ENCODE data around the gene RACK1.
"Not testable (repeated sequence)": the region's sequence is repeated elsewhere in the genome, so short reads cannot be mapped to it uniquely, and the experiment has no call there.

Gene RACK1

DNA sequence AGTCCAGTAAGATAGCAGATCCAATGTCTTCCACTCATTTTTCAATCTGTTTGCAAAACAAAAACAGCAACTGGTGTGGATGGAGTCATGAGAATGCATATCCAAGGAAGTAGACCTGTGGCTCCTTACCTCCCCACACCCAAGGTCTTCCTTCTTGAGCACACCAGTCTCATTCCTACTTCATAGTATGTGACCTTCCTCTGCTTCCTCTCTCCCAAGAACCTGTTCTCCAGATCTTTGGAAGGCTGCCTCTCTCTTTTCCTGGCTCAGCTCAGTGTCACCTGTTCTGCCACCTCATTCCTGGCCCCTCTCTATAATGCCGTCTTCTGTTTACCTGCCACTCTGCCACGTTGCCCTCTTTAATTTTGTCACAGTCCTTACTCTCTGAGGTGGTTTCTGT, 30.8 kb downstream of the RACK1 start:
- no peaks in the 10 kb centered on the region for H3K9me2 ChIP-seq (ENCODE audit: low read depth, low read length)
- H4K20me1 ChIP-seq (ENCODE audit: insufficient read depth, low read length): no peaks in the 10 kb centered on the region
- no peak overlapping the region for H2AFZ ChIP-seq (ENCODE audit: low read length)
- H3F3A ChIP-seq (ENCODE audit: insufficient read depth, low read length): 0 out of 2 replicates have a peak, but pooled peaks cover 5% of the 10 kb centered on the region
- TF ChIP-seq, protein P1, sequence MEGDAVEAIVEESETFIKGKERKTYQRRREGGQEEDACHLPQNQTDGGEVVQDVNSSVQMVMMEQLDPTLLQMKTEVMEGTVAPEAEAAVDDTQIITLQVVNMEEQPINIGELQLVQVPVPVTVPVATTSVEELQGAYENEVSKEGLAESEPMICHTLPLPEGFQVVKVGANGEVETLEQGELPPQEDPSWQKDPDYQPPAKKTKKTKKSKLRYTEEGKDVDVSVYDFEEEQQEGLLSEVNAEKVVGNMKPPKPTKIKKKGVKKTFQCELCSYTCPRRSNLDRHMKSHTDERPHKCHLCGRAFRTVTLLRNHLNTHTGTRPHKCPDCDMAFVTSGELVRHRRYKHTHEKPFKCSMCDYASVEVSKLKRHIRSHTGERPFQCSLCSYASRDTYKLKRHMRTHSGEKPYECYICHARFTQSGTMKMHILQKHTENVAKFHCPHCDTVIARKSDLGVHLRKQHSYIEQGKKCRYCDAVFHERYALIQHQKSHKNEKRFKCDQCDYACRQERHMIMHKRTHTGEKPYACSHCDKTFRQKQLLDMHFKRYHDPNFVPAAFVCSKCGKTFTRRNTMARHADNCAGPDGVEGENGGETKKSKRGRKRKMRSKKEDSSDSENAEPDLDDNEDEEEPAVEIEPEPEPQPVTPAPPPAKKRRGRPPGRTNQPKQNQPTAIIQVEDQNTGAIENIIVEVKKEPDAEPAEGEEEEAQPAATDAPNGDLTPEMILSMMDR (IDR thresholded peaks at IDR 0.05; ENCODE audit: low read length): no peak
- TF ChIP-seq EZH2 (IDR thresholded peaks at IDR 0.05; ENCODE audit: borderline replicate concordance, low read length): no peak
- H3K36me3 ChIP-seq (ENCODE audit: insufficient read depth, low read length): no peaks in the 10 kb centered on the region
- no peak overlapping the region for H3K4me3 ChIP-seq (ENCODE audit: low read depth, low read length, poor library complexity, severe bottlenecking)
- H3K27ac ChIP-seq (ENCODE audit: low read depth, low read length, poor library complexity, severe bottlenecking): no peak overlapping the region
- peaks cover 16% of the 10 kb centered on the region for H3K4me1 ChIP-seq (ENCODE audit: insufficient read depth, low read length, severe bottlenecking)
- no peak overlapping the region for H3K9ac ChIP-seq (ENCODE audit: low read length)
- H3K27me3 ChIP-seq (ENCODE audit: insufficient read depth, low read length): no peaks in the 10 kb centered on the region
- no peak overlapping the region for H3K4me2 ChIP-seq (ENCODE audit: low read length)
- H3K9me3 ChIP-seq (ENCODE audit: low read length): no peaks in the 10 kb centered on the region
- no peaks in the 10 kb centered on the region for H3K79me2 ChIP-seq (ENCODE audit: insufficient read depth, low read length)

DNA sequence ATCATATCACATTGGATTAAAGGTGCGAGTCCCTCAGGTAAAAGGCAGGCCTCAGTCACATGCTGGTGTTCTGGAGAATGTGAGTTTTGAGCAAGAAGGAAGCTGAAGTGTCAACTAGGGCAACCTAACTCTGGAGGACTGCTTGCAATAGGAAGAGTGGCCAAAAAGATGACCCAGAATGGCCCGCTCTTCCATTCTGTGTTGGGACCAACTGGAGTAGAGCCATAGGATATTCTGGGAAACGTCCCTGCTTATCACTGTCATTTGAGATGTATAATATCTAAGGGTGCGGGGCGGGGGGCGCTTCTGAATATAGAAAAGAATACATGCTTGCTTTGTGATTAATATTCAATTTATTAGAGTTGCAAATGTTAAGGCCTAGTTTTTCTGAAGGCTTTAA, 31.6 kb downstream of the RACK1 start:
- Histone ChIP-seq H3F3A (ENCODE audit: insufficient read depth, low read length) (no peaks in the 10 kb centered on the region), H3K4me2 (ENCODE audit: low read length) (no peak overlapping the region), H3K9me3 (ENCODE audit: low read length) (no peaks in the 10 kb centered on the region), H2AFZ (ENCODE audit: low read length) (no peak overlapping the region), H3K9ac (ENCODE audit: low read length) (no peak overlapping the region), H3K4me1 (ENCODE audit: insufficient read depth, low read length, severe bottlenecking) (peaks cover 9% of the 10 kb centered on the region), H3K4me3 (ENCODE audit: low read depth, low read length, poor library complexity, severe bottlenecking) (no peak overlapping the region), H4K20me1 (ENCODE audit: insufficient read depth, low read length) (no peaks in the 10 kb centered on the region), H3K9me2 (ENCODE audit: low read depth, low read length) (no peaks in the 10 kb centered on the region), H3K27ac (ENCODE audit: low read depth, low read length, poor library complexity, severe bottlenecking) (no peak overlapping the region), H3K79me2 (ENCODE audit: insufficient read depth, low read length) (no peaks in the 10 kb centered on the region), H3K27me3 (ENCODE audit: insufficient read depth, low read length) (no peaks in the 10 kb centered on the region), H3K36me3 (ENCODE audit: insufficient read depth, low read length) (no peaks in the 10 kb centered on the region)
- TF ChIP-seq, protein P1 (IDR thresholded peaks at IDR 0.05; ENCODE audit: low read length): no peak
- TF ChIP-seq EZH2 (IDR thresholded peaks at IDR 0.05; ENCODE audit: borderline replicate concordance, low read length): no peak

DNA sequence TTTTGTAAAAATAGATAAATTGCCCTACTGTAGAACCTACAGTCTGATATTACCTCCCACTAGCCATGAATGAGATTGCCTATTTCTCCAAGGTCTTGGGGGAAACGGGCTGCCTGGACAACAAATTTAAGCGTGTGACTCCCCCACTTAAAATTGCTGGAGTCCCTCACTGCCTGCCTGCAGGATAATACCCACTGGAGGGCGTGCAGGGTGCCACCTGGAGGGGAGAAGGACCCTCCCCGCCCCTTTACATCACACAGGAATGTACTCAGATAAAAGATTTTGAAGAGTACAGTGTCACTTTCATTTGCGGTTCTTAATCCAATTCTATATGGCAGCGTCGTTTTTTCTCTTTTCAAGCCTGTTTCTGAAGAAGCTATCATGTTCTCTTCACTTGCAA, 32.5 kb downstream of the RACK1 start:
- peaks cover 8% of the 10 kb centered on the region for H3K4me1 ChIP-seq (ENCODE audit: insufficient read depth, low read length, severe bottlenecking)
- H3F3A ChIP-seq (ENCODE audit: insufficient read depth, low read length): no peaks in the 10 kb centered on the region
- H3K4me3 ChIP-seq (ENCODE audit: low read depth, low read length, poor library complexity, severe bottlenecking): no peak overlapping the region
- TF ChIP-seq, protein P1 (IDR thresholded peaks at IDR 0.05; ENCODE audit: low read length): peak; percentile 32; the same call in 1 of the 2 replicates
- no peak for TF ChIP-seq EZH2 (IDR thresholded peaks at IDR 0.05; ENCODE audit: borderline replicate concordance, low read length)
- no peaks in the 10 kb centered on the region for H3K27me3 ChIP-seq (ENCODE audit: insufficient read depth, low read length)
- no peaks in the 10 kb centered on the region for H3K9me3 ChIP-seq (ENCODE audit: low read length)
- no peak overlapping the region for H2AFZ ChIP-seq (ENCODE audit: low read length)
- no peak overlapping the region for H3K27ac ChIP-seq (ENCODE audit: low read depth, low read length, poor library complexity, severe bottlenecking)
- no peaks in the 10 kb centered on the region for H3K9me2 ChIP-seq (ENCODE audit: low read depth, low read length)
- no peaks in the 10 kb centered on the region for H3K79me2 ChIP-seq (ENCODE audit: insufficient read depth, low read length)
- no peaks in the 10 kb centered on the region for H3K36me3 ChIP-seq (ENCODE audit: insufficient read depth, low read length)
- no peak overlapping the region for H3K9ac ChIP-seq (ENCODE audit: low read length)
- no peak overlapping the region for H3K4me2 ChIP-seq (ENCODE audit: low read length)
- no peaks in the 10 kb centered on the region for H4K20me1 ChIP-seq (ENCODE audit: insufficient read depth, low read length)

DNA sequence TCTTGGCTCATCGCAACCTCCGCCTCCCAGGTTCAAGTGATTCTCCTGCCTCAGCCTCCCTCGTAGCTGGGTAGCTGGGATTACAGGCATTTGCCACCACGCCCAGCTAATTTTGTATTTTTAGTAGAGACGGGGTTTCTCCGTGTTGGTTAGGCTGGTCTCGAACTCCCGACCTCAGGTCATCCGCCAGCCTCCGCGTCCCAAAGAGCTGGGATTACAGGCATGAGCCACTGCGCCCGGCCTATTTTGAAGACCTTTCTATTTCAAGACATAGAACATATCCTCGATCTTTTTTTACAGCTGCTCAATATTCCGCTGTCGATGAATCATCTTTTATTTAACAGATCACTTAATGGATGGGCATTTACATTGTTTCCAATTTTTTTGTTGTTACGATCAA, 33.0 kb downstream of the RACK1 start:
- H3K4me2 ChIP-seq (ENCODE audit: low read length); H3K9me2 ChIP-seq (ENCODE audit: low read depth, low read length); H3K27ac ChIP-seq (ENCODE audit: low read depth, low read length, poor library complexity, severe bottlenecking); H3K4me1 ChIP-seq (ENCODE audit: insufficient read depth, low read length, severe bottlenecking); H3F3A ChIP-seq (ENCODE audit: insufficient read depth, low read length); H3K79me2 ChIP-seq (ENCODE audit: insufficient read depth, low read length); H4K20me1 ChIP-seq (ENCODE audit: insufficient read depth, low read length); H3K4me3 ChIP-seq (ENCODE audit: low read depth, low read length, poor library complexity, severe bottlenecking); H3K36me3 ChIP-seq (ENCODE audit: insufficient read depth, low read length); H3K27me3 ChIP-seq (ENCODE audit: insufficient read depth, low read length); H2AFZ ChIP-seq (ENCODE audit: low read length); H3K9me3 ChIP-seq (ENCODE audit: low read length); H3K9ac ChIP-seq (ENCODE audit: low read length): not testable (repeated sequence)

DNA sequence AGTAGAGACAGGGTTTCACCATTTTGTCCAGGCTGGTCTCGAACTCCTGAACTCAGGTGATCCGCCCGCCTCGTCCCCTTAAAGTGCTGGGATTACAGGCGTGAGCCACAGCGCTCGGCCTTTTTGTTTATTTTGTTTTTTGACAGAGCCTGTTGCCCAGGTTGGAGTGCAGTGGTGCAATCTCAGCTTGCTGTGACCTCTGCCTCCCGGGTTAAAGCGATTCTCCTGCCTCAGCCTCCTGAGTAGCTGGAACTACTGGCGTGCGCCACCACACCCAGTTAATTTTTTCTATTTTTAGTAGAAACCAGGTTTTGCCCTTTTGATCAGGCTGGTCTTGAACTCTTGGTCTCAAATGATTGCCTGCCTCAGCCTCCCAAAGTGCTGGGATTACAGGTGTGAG, 33.6 kb downstream of the RACK1 start:
- not testable (repeated sequence) for H2AFZ ChIP-seq (ENCODE audit: low read length); H3K36me3 ChIP-seq (ENCODE audit: insufficient read depth, low read length); H3K4me2 ChIP-seq (ENCODE audit: low read length); H3K9ac ChIP-seq (ENCODE audit: low read length); H3K4me3 ChIP-seq (ENCODE audit: low read depth, low read length, poor library complexity, severe bottlenecking); H3K79me2 ChIP-seq (ENCODE audit: insufficient read depth, low read length); H3K9me2 ChIP-seq (ENCODE audit: low read depth, low read length); H3K27ac ChIP-seq (ENCODE audit: low read depth, low read length, poor library complexity, severe bottlenecking); H3K9me3 ChIP-seq (ENCODE audit: low read length); H3K27me3 ChIP-seq (ENCODE audit: insufficient read depth, low read length); H4K20me1 ChIP-seq (ENCODE audit: insufficient read depth, low read length); H3F3A ChIP-seq (ENCODE audit: insufficient read depth, low read length)
- peaks cover 15% of the 10 kb centered on the region for H3K4me1 ChIP-seq (ENCODE audit: insufficient read depth, low read length, severe bottlenecking)

Measured in OCI-LY1 (cell line).